H1 (cell line): ENCODE measurements around the gene FBXO44.

Source experiments
- ATF2 ChIP-seq: IDR thresholded peaks from 2 replicates; pipeline ENCODE4 v1.6.1; 2012; ENCODE audit warnings: low read length, inconsistent platforms
- CHD2 ChIP-seq: IDR thresholded peaks from 2 replicates; pipeline ENCODE4 v1.6.1; 2012; ENCODE audit warnings: low read length, improper control_type of control experiment
- EGR1 ChIP-seq: IDR thresholded peaks from 2 replicates; pipeline ENCODE4 v1.6.1; 2011; ENCODE audit warnings: low read depth, low read length, borderline replicate concordance
- EZH2 ChIP-seq: fragments of 200-600 bp; sonication (generic); IDR thresholded peaks from 2 replicates; pipeline ENCODE4 v1.7.1; 2012; ENCODE audit warnings: low read depth, mild to moderate bottlenecking, moderate library complexity, low read length, inconsistent platforms; ENCODE audit not compliant: severe bottlenecking
- GABPA ChIP-seq: IDR thresholded peaks from 2 replicates; pipeline ENCODE4 v1.6.1; 2011; ENCODE audit warnings: mild to moderate bottlenecking, low read length, moderate library complexity, borderline replicate concordance; ENCODE audit not compliant: insufficient read depth
- HDAC6 ChIP-seq: IDR thresholded peaks from one replicate; pipeline ENCODE4 v1.7.1; 2012; ENCODE audit warnings: low read depth, mild to moderate bottlenecking, inconsistent platforms, low read length, moderate library complexity
- NRF1 ChIP-seq: IDR thresholded peaks from 2 replicates; pipeline ENCODE4 v1.6.1; 2011; ENCODE audit warnings: mild to moderate bottlenecking, low read depth, low read length, improper control_type of control experiment
- POLR2A ChIP-seq, 2 experiments: IDR thresholded peaks; 1 replicate in 1 of 2; 2 replicates in 1 of 2; pipeline ENCODE4 v1.6.1; 2011; ENCODE audit warnings: low read depth in 2 of 2, low read length in 2 of 2, mild to moderate bottlenecking in 2 of 2; ENCODE audit errors: control extremely low read depth in 1 of 2
- SRF ChIP-seq: IDR thresholded peaks from 2 replicates; pipeline ENCODE4 v1.6.1; 2011; ENCODE audit warnings: mild to moderate bottlenecking, low read depth, low read length, moderate library complexity
- TF ChIP-seq, protein P1 (sequence below): IDR thresholded peaks from 2 replicates; pipeline ENCODE4 v1.6.1; 2012; ENCODE audit warnings: inconsistent platforms

DNA sequence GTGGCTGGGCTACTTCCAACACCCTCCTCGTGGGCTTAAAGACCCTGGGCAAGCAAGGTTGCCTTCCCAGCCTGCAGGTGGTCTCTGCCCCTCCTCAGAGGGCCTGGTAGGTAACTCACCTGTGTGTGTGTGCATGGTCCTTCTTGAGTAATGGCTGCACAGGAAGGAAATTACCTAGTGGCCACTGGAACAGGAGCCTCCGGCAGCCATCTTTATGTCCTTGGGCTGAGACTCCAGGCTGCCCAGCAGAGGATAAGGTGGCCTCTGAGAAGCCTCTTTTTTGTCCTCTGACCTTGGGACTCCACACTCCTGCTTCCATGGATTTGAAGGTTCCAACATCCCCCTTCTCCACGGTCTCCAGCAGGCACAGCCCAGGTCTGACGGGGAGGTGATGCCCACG is 56.8 kb downstream of the FBXO44 start:
- TF ChIP-seq SRF (no peak), EZH2 (no peak), HDAC6 (no peak), ATF2 (no peak), CHD2 (no peak), POLR2A (IDR thresholded peaks at IDR 0.05; ENCODE audit: control extremely low read depth in 1 of 2, low read depth in 2 of 2, low read length in 2 of 2) (no peak), NRF1 (no peak), GABPA (no peak), EGR1 (no peak)
- TF ChIP-seq, protein P1, sequence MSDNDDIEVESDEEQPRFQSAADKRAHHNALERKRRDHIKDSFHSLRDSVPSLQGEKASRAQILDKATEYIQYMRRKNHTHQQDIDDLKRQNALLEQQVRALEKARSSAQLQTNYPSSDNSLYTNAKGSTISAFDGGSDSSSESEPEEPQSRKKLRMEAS: no peak
